Neural progenitor cell (in vitro differentiated cells): ENCODE measurements around the gene RGS14. TPM values are rescaled to one million over a fixed set of nuclear protein-coding genes. Genes with fewer than 3 reads are reported as not detected.

Experiments
- DNase-seq: peaks from one replicate; pipeline ENCODE4 v3.0.0-alpha.2; 2016; ENCODE audit warnings: low spot score
- H2AFZ ChIP-seq: fragments of 200-600 bp; sonication (generic); replicated peaks from 2 replicates; pipeline ENCODE4 v1.6.1; 2016; ENCODE audit warnings: antibody characterized with exemption
- H3F3A ChIP-seq: fragments of 200-600 bp; sonication (generic); 2 replicates; pipeline ENCODE4 v1.6.1; 2016; ENCODE audit warnings: antibody characterized with exemption, low read depth
- H3K27ac ChIP-seq: fragments of 200-600 bp; sonication (generic); 2 replicates; pipeline ENCODE4 v1.5.1; 2016; ENCODE audit warnings: mild to moderate bottlenecking
- H3K27me3 ChIP-seq: fragments of 200-600 bp; sonication (generic); 2 replicates; pipeline ENCODE4 v1.6.1; 2016; ENCODE audit warnings: mild to moderate bottlenecking, moderate library complexity
- H3K36me3 ChIP-seq: fragments of 200-600 bp; sonication (generic); 2 replicates; pipeline ENCODE4 v1.5.1; 2016
- H3K4me1 ChIP-seq: fragments of 200-600 bp; sonication (generic); 2 replicates; pipeline ENCODE4 v1.6.1; 2016; ENCODE audit warnings: mixed run types
- H3K4me2 ChIP-seq: fragments of 200-600 bp; sonication (generic); 2 replicates; pipeline ENCODE4 v1.6.1; 2016
- H3K4me3 ChIP-seq: fragments of 200-600 bp; sonication (generic); 2 replicates; pipeline ENCODE4 v1.5.1; 2016
- H3K79me2 ChIP-seq: fragments of 200-600 bp; sonication (generic); 2 replicates; pipeline ENCODE4 v1.6.1; 2016; ENCODE audit warnings: low read depth
- H3K9ac ChIP-seq: fragments of 200-600 bp; sonication (generic); 2 replicates; pipeline ENCODE4 v1.6.1; 2016
- H3K9me3 ChIP-seq: fragments of 200-600 bp; sonication (generic); 2 replicates; pipeline ENCODE4 v1.5.1; 2016; ENCODE audit warnings: low read depth
- H4K20me1 ChIP-seq: fragments of 200-600 bp; sonication (generic); 2 replicates; pipeline ENCODE4 v1.6.1; 2016; ENCODE audit warnings: low read depth
- H3K27ac Mint-ChIP-seq: 3 replicates; pipeline ENCODE4 v1.8.0; 2021; ENCODE audit warnings: mixed read lengths
- H3K27me3 Mint-ChIP-seq: 2 replicates; pipeline ENCODE4 v1.8.0; 2022; ENCODE audit warnings: low read depth, mild to moderate bottlenecking, inconsistent platforms, moderate library complexity, mixed read lengths; ENCODE audit not compliant: insufficient read depth
- H3K36me3 Mint-ChIP-seq: 3 replicates; pipeline ENCODE4 v1.8.0; 2021; ENCODE audit warnings: mixed read lengths
- H3K4me1 Mint-ChIP-seq: 3 replicates; pipeline ENCODE4 v1.8.0; 2021; ENCODE audit warnings: mixed read lengths
- H3K4me3 Mint-ChIP-seq: 3 replicates; pipeline ENCODE4 v1.8.0; 2021; ENCODE audit warnings: mild to moderate bottlenecking, moderate library complexity, mixed read lengths
- H3K9me3 Mint-ChIP-seq: 3 replicates; pipeline ENCODE4 v1.8.0; 2020; ENCODE audit warnings: mixed read lengths
- EZH2 ChIP-seq: fragments of 200-600 bp; sonication (generic); IDR thresholded peaks from 2 replicates; pipeline ENCODE4 v1.6.1; 2017; ENCODE audit warnings: antibody characterized with exemption, mild to moderate bottlenecking, moderate library complexity
- EZH2phosphoT487 ChIP-seq: fragments of 200-600 bp; sonication (generic); IDR thresholded peaks from 2 replicates; pipeline ENCODE4 v1.6.1; 2017; ENCODE audit warnings: antibody characterized with exemption
- total RNA-seq: library from RNA; depleted of rRNA; stranded (reverse); fragments of >200 nt; gene quantifications from 2 replicates; pipeline ENCODE4 v1.2.3, GENCODE V29; 2015; ENCODE audit warnings: low replicate concordance
- TF ChIP-seq, protein P1 (sequence below): fragments of 200-600 bp; sonication (generic); IDR thresholded peaks from 2 replicates; pipeline ENCODE4 v1.5.1; 2017; ENCODE audit warnings: antibody characterized with exemption, mild to moderate bottlenecking

Gene RGS14
- total RNA-seq, 1 donor from 2014 or later, result 3.2 TPM

DNA sequence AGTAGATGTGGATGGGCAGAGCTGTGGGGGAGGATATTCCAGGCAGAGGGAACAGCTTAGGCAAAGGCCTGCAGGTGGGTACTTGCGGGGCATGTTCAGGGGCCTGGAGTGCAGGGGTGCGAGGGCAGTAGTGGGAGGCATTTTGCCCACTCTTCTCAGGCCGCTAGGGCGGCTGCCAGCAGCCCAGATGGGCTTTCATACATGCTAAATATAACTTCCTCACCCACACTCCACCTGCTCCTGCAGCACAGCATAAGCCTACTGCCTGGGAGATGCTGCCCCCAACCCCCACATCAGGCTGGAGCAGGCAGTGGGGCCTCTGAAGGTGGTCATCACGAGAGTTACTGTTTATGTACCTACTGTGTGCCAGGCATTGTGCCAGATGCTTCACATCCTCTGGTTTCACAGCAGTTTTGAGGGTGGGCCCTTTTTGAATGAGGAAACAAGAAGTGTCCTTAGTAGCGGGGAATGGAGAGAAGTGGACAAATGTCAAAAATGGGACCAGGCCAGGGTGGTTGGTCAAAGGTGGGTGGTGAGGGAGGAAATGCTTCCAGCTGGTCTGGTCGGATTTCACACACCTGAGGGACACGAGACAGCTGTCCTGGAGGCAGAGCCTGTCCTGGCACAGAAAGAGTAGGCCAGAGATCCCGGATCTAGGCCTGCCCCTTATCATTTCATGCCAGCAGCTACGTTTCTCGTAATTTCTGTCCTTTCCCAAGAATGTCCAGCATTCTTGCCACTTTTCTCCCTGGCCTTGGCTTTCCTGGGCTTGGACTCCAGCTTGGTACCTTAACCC lies 12.1 kb downstream of the RGS14 start:
- H3K4me1 ChIP-seq, result peaks cover 19% of the 10 kb centered on the region
- no peaks in the 10 kb centered on the region for H3K9me3 ChIP-seq
- H3K27ac ChIP-seq, result no peak overlapping the region
- peaks cover 2% of the 10 kb centered on the region for H3K36me3 Mint-ChIP-seq
- peaks cover 15% of the 10 kb centered on the region for H3K27me3 Mint-ChIP-seq
- H3K27ac Mint-ChIP-seq, result peak overlapping the region; percentile 84
- H2AFZ ChIP-seq, result no peak overlapping the region
- H3K4me2 ChIP-seq, result no peak overlapping the region
- H3K4me3 ChIP-seq, result no peak overlapping the region
- H3K27me3 ChIP-seq, result peaks cover 19% of the 10 kb centered on the region
- peaks cover 58% of the 10 kb centered on the region for H3F3A ChIP-seq
- H3K4me3 Mint-ChIP-seq, result peak overlapping the region; percentile 72
- DNase-seq, result no peak
- no peaks in the 10 kb centered on the region for H3K9me3 Mint-ChIP-seq
- H3K9ac ChIP-seq, result no peak overlapping the region
- H4K20me1 ChIP-seq, result no peaks in the 10 kb centered on the region
- H3K36me3 ChIP-seq, result no peaks in the 10 kb centered on the region
- H3K4me1 Mint-ChIP-seq, result peaks cover 34% of the 10 kb centered on the region
- H3K79me2 ChIP-seq, result no peaks in the 10 kb centered on the region
- TF ChIP-seq, protein P1, sequence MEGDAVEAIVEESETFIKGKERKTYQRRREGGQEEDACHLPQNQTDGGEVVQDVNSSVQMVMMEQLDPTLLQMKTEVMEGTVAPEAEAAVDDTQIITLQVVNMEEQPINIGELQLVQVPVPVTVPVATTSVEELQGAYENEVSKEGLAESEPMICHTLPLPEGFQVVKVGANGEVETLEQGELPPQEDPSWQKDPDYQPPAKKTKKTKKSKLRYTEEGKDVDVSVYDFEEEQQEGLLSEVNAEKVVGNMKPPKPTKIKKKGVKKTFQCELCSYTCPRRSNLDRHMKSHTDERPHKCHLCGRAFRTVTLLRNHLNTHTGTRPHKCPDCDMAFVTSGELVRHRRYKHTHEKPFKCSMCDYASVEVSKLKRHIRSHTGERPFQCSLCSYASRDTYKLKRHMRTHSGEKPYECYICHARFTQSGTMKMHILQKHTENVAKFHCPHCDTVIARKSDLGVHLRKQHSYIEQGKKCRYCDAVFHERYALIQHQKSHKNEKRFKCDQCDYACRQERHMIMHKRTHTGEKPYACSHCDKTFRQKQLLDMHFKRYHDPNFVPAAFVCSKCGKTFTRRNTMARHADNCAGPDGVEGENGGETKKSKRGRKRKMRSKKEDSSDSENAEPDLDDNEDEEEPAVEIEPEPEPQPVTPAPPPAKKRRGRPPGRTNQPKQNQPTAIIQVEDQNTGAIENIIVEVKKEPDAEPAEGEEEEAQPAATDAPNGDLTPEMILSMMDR, result no peak
- TF ChIP-seq EZH2phosphoT487 (no peak), EZH2 (no peak)

DNA sequence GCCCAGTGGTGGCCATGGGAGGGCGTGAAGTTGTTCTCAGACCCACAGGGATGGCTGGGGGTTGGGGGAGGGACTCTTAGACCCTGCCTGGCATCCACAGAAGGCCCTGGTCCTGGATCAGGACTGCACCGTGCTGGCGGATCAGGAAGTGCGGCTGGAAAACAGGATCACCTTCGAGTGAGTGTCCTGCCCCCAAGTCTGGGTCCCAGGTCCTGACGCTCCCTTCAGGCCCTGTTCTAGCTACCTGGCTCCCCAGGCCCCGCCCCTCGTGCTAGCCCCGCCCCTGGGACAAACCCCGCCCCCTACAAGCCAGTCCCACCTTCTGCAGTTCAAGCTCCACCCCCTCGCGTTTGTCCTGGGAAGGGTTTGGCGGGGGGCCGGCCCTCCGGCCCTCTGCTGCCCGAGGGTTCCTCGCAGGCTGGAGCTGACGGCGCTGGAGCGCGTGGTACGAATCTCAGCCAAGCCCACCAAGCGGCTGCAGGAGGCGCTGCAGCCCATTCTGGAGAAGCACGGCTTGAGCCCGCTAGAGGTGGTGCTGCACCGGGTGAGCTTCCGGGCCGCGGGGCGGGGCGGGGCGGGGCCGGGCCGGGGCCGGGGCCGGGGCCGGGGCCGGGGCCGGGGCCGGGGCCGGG lies 12.9 kb downstream of the RGS14 start:
- Histone ChIP-seq H3K4me3 (peak overlapping the region; percentile 70), H3K9ac (no peak overlapping the region), H3K9me3 (no peaks in the 10 kb centered on the region)

GRCh38 chr5:177371120-177372033 lies 13.7 kb downstream of the RGS14 start:
- Histone ChIP-seq H4K20me1 (no peaks in the 10 kb centered on the region), H3K27ac (no peak overlapping the region), H2AFZ (no peak overlapping the region), H3K36me3 (no peaks in the 10 kb centered on the region), H3K4me1 (peaks cover 10% of the 10 kb centered on the region), H3K27me3 (peaks cover 17% of the 10 kb centered on the region), H3K79me2 (no peaks in the 10 kb centered on the region), H3K9ac (no peak overlapping the region), H3K9me3 (no peaks in the 10 kb centered on the region), H3K4me2 (peak overlapping the region; percentile 92), H3K4me3 (peak overlapping the region; percentile 70), H3F3A (peaks cover 48% of the 10 kb centered on the region)
- H3K36me3 Mint-ChIP-seq, result peaks cover 2% of the 10 kb centered on the region
- H3K9me3 Mint-ChIP-seq, result no peaks in the 10 kb centered on the region
- TF ChIP-seq EZH2phosphoT487, result no peak
- H3K27ac Mint-ChIP-seq, result peak overlapping the region; percentile 60
- peaks cover 25% of the 10 kb centered on the region for H3K4me1 Mint-ChIP-seq
- peak overlapping the region; percentile 84 for H3K4me3 Mint-ChIP-seq
- no peak for DNase-seq
- H3K27me3 Mint-ChIP-seq, result peaks cover 15% of the 10 kb centered on the region

More for the DNA sequence above, 12.9 kb downstream of the RGS14 start:
- Histone ChIP-seq H3K79me2 (no peaks in the 10 kb centered on the region), H3K27ac (no peak overlapping the region), H3F3A (peaks cover 55% of the 10 kb centered on the region), H2AFZ (no peak overlapping the region), H3K27me3 (peaks cover 17% of the 10 kb centered on the region), H3K4me2 (peak overlapping the region; percentile 92), H3K4me1 (peaks cover 17% of the 10 kb centered on the region), H4K20me1 (no peaks in the 10 kb centered on the region), H3K36me3 (no peaks in the 10 kb centered on the region)
- Mint-ChIP-seq H3K36me3 (peaks cover 2% of the 10 kb centered on the region), H3K4me1 (peaks cover 31% of the 10 kb centered on the region), H3K27me3 (peaks cover 14% of the 10 kb centered on the region), H3K4me3 (peak overlapping the region; percentile 72), H3K9me3 (no peaks in the 10 kb centered on the region), H3K27ac (no peak overlapping the region)
- TF ChIP-seq EZH2phosphoT487, result no peak
- TF ChIP-seq, protein P1, result peak; percentile 64
- DNase-seq, result peak; percentile 99
